Purkinje cell (primary cell): ENCODE data around the gene SUCO. TPM values are rescaled to one million over a fixed set of nuclear protein-coding genes. Genes with fewer than 3 reads are reported as not detected.

Source experiments
- polyA plus RNA-seq: library from polyadenylated mRNA; unstranded; fragments of >200 nt; fragmentation: Nextera tagmentation; gene quantifications from 2 replicates; pipeline ENCODE4 v1.2.1, GENCODE V29; 2014

Gene SUCO, protein sequence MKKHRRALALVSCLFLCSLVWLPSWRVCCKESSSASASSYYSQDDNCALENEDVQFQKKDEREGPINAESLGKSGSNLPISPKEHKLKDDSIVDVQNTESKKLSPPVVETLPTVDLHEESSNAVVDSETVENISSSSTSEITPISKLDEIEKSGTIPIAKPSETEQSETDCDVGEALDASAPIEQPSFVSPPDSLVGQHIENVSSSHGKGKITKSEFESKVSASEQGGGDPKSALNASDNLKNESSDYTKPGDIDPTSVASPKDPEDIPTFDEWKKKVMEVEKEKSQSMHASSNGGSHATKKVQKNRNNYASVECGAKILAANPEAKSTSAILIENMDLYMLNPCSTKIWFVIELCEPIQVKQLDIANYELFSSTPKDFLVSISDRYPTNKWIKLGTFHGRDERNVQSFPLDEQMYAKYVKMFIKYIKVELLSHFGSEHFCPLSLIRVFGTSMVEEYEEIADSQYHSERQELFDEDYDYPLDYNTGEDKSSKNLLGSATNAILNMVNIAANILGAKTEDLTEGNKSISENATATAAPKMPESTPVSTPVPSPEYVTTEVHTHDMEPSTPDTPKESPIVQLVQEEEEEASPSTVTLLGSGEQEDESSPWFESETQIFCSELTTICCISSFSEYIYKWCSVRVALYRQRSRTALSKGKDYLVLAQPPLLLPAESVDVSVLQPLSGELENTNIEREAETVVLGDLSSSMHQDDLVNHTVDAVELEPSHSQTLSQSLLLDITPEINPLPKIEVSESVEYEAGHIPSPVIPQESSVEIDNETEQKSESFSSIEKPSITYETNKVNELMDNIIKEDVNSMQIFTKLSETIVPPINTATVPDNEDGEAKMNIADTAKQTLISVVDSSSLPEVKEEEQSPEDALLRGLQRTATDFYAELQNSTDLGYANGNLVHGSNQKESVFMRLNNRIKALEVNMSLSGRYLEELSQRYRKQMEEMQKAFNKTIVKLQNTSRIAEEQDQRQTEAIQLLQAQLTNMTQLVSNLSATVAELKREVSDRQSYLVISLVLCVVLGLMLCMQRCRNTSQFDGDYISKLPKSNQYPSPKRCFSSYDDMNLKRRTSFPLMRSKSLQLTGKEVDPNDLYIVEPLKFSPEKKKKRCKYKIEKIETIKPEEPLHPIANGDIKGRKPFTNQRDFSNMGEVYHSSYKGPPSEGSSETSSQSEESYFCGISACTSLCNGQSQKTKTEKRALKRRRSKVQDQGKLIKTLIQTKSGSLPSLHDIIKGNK (N-terminal part only)
- 27.6 and 30.2 TPM in 2 replicates for polyA plus RNA-seq

GRCh38 chr1:172532700-172533512, at the start of gene SUCO:
Gene SUCO (plus strand): TSS chr1:172533150. CDS start chr1:172533436, 286 bp downstream.

DNA sequence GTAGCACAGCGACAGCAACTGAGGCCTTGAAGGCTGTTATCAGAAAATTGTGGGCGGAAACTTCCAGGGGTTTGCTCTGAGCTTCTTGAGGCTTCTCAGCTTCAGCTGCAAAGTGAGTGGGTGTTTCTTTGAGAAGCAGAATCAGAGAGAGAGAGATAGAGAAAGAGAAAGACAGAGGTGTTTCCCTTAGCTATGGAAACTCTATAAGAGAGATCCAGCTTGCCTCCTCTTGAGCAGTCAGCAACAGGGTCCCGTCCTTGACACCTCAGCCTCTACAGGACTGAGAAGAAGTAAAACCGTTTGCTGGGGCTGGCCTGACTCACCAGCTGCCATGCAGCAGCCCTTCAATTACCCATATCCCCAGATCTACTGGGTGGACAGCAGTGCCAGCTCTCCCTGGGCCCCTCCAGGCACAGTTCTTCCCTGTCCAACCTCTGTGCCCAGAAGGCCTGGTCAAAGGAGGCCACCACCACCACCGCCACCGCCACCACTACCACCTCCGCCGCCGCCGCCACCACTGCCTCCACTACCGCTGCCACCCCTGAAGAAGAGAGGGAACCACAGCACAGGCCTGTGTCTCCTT, 126.0 kb downstream of the SUCO start, which contains the start of gene FASLG:
Gene FASLG (plus strand): TSS at position 233 of the 583 bp plus-strand sequence. CDS start 99 bp downstream, at position 332.

Other genes with a start within 250 kb of the SUCO start
- gene C1orf105, start 112.5 kb upstream of the SUCO start, polyA plus RNA-seq: 1.0 TPM in 1 of 2 replicates, not detected in the other
- gene PIGC, start 89.1 kb upstream of the SUCO start, polyA plus RNA-seq: 32.1 TPM in 2 replicates
- not detected in 2 replicates for gene FASLG, start 126.0 kb downstream of the SUCO start, polyA plus RNA-seq